GM21515 (cell line): Measurements from ENCODE around the gene BMP8B.

Experiments used
- ATAC-seq: cut with Tn5 transposase; IDR thresholded peaks from one replicate; pipeline ENCODE4 v1.9.1; 2021; ENCODE audit not compliant: unreplicated experiment

BMP8B gene

DNA sequence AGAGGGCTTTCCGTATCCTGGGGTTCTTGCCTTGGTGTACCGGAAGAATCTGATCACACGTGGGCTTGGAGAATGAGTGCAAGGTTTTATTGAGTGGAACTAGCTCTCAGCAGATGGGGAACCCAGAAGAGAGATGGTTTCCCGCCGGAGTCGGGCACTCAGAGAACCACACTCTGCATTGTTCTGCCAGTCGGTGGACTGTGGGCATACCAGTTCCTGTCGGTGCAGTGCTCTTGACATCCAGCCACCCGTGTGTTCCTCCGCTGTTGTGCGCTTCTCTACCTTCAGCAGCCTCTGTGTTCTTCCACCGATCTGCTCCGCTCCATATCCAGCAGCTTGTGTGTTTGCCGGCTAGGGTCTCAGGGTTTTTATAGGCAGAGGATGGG, 60.7 kb downstream of the BMP8B start:
- ATAC-seq, result no peak

DNA sequence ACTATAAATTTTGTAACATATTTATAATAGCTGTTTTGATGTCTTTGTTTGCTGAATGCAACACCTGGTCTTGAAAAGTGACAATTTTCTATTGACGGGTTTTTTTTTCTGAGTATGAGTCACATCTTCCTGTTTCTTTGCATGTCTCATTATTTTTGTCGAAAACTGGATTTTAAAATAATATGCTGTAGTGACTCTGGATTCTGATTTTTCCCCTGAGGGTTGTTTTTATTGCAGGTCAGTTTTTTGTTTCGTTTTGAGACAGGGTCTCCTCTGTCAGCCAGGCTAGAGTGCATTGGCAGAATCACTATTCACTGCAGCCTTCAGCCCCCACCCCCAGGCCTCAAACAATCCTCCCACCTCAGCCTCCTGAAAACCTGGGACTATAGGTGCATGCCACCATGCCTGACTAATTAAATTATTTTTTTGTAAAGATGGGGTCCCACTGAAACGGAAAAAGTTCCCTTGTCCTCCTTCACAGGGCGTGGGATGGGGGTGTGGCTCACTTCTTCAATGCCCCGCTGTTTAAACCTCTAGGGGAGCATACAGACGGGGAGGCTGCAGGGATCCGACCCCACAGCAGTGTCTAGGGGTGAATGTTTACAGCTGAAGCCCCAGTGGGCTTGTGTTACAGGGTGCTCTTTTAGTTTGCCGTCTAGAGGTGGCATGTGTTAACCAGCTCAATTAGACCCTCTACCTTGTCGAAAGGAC, 61.3 kb downstream of the BMP8B start:
- no peak for ATAC-seq

DNA sequence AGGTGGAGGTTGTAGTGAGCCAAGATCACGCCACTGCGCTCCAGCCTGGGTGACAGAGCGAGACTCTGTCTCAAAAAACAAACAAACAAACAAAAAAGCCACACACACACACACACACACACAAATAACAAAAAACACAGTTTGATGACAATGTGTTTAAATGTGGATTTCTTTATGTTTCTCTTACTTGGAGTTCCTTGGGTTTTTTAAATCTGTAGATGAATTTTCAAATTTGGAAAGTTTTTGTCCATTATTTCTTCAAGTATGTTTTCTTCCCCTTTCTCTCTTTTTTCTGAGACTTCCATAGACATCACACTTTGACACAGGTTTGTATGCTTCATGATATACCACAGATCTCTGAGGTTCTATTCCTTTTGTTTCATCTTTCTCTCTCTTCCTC, 62.1 kb downstream of the BMP8B start:
- ATAC-seq, result no peak

DNA sequence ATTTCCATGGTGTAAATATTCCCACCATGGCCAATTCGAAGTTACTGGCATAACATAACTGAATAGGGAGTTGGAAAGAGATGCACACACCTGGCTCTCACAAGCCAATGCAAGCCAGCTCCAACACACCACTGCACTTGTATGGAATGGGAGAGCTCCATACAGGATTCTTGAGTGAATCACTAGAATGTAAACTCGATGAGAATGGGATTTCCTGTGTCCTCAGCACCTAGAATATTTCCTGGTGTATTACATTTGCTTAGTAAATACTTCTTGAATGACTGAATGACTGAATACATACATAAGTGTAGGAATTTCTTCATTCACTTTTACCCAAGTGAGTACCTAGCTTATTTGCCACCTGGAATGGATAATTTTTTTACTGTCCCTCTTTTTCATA, 66.2 kb downstream of the BMP8B start:
- ATAC-seq, result no peak

DNA sequence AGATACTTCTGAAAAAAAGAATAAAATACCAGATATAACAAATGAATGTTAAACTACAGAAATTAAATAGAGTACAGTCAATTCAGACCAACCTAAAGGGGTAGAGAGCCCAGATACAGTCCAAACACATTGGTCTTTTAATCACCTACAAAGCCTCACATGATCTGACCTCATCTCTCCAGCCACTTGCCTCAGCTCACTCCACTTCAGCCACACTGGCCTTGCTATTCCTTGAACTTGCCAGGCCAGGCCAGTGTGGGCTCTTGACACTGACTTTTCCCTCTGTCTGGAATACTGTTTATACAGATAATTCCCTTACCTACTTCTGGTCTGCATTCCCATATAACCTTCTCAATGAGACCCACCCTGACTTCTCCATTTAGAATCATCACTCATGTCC, 67.0 kb downstream of the BMP8B start:
- no peak for ATAC-seq

DNA sequence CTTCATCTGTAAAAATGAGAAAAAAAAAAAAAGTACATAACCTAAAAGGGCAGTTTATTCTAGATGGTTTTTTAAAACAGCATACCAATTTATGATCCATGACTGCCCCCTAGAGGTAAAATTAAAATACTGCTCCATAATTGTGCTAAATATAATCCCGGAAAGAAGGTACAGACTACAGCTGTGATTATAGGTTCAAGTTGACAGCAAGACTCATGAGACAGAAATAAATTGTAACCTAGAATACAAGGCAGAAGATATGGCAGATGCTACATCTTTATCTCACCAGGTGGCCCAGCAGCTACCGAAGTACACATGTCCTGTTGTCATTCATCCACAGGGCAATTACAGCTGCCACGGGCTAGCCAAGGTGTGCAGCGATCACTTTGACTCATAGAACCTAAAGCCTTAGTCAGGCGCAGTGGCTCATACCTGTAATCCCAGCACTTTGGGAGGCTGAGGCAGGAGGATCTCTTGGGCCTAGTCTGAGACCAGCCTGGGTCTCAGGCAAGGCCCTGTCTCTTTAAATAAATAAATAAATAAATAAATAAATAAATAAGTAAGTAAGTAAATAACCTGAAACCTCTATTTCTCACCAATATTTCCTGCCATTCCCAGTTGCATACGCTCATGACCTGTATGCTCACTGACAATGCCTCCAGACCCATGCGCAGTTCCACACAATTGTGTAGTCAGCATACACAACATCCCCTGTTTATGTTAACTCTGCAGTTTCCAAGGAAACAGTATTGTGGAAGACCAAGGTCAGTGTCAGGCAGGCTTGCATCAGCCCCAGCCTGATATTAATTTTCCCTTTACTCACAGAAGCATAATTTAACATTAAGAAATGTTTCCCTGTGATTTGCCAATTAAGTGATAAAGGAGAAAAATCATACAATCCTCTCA, 68.3 kb downstream of the BMP8B start:
- ATAC-seq, result no peak

DNA sequence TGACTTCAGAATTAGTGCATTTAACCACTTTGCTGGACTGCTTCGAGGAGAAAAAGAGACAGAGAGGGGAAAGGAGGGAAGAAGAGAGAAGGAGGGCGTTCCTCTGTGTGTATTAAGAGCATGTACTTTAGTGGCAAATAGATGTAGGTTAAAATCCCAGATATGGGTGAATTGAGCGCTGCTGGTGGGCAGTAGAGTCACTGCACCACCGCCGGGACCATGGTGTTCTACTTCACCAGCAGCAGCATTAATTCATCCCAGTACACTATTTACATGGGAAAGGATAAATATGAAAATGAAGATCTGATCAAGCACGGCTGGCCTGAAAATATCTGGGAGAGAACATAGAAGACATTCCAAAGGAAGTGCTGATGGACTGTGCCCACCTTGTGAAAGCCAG, 70.9 kb downstream of the BMP8B start:
- ATAC-seq, result no peak

DNA sequence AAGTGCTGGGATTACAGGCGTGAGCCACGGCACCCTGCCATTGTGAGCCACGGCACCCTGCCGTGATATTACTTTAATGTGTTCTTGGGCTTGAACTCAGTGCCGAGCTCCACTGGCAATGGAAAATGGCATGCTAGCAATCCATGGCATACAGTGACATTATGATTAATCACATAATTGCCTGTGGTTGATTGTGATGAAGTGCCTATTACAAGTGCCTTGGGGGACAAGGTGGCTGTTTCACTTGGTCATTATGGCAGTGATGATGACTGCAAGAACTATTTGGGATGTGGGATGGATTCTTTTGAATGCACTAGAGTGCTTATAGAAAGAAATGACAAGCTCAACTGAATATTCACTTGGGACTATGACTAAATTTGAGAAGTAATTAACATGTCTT, 75.1 kb downstream of the BMP8B start:
- no peak for ATAC-seq

DNA sequence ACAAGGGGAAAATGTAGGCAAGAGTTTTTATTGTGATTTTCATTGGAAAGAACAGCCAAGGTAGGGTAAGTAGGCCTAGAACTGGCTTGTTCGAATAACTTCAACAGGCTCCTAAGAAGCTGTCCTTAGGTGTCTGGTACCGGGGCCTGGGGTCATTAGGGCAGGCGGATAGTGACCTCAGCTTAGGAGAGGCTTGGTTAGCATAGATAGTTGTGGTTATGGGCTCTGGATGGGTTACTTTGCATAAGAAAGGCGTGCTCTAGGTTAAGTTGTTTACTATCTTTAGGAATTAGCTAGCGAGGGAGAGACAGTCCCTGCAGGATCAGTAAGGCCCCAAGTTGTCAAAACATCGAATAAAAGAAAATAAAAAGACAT, 76.7 kb downstream of the BMP8B start:
- no peak for ATAC-seq

DNA sequence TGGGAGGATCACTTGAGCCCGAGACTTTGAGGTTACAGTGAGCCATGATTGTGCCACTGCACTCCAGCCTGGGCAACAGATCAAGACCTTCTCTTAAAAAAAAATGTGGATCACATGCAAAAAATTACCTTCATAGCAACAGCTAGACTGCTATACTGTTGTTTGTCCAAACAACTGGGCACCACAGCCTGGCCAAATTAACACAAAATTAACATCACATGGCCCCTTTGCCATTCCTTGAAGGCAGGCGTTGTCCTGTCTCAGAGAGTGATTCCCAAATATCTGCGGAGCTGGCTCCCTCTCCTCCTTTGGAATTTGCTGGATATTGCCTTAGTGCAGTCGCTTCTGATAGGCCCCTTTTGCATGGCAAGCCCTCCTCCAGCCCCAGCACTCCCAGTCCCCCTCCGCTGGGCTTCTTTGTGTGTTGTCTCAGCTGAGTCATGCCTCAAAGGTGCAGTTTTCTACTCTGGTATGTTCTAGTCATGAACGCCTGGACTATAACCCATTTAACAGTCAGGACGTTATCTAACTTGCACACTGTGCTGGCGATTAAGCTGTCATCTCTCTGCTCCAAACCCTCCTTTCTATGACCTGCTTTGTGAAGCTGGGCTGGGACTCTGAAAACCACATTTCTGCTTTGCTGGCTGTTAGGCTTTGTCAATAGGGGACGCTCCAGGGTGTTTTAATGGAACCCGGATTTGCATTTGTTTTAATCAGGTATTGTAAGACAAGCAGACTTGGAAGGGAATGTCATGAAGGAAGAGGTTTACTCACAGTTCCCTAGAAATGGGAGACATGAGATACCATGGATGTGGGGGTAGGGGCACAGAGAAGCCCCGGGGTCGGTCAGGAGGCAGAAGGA, 77.3 kb downstream of the BMP8B start:
- no peak for ATAC-seq

DNA sequence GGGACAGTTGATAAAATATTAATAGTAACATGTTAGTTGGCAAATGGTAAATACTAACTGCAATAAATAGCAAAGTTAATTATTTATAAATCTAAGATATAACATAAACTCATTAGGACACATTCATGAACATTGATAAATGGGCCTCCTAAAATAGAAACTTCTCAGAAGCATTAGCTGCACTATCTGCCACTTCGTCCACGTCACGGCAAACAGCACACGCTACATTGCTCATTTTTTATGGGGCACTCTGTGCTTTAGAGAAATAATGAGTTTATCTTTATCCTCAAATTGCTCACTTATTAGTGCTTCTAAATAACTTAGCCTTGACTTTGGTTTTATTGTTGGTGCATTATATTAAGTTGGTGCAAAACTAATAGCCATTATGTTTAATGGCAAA, 81.2 kb downstream of the BMP8B start:
- no peak for ATAC-seq
